Right cardiac atrium (tissue), 5 donors: ENCODE results near the gene GPD1L. TPM values are rescaled to one million over a fixed set of nuclear protein-coding genes. Genes with fewer than 3 reads are reported as not detected.
"Not testable (repeated sequence)": the region's sequence is repeated elsewhere in the genome, so short reads cannot be mapped to it uniquely, and the experiment has no call there.

Experiments used
- ATAC-seq, 2 donors: fragments of 200-7000 bp; cut with Tn5 transposase; one replicate each; pipeline versions ENCODE4 v1.8.0 to v1.9.1; 2020; ENCODE audit warnings: moderate library complexity in 2 of 2, mild to moderate bottlenecking in 1 of 2
- DNase-seq, 3 donors: peaks; one replicate each; pipeline ENCODE4 v3.0.0-alpha.2; 2020
- H3K27ac ChIP-seq: one replicate; pipeline ENCODE4 v1.5.1; 2013; ENCODE audit warnings: mild to moderate bottlenecking, low read length, control low read depth, moderate library complexity
- H3K27me3 ChIP-seq: one replicate; pipeline ENCODE4 v1.6.1; 2013; ENCODE audit not compliant: control insufficient read depth, insufficient read depth
- H3K4me1 ChIP-seq: one replicate; pipeline ENCODE4 v1.6.1; 2013; ENCODE audit warnings: low read length; ENCODE audit not compliant: control insufficient read depth, insufficient read depth
- H3K4me3 ChIP-seq: one replicate; pipeline ENCODE4 v1.5.1; 2013; ENCODE audit warnings: low read length, control low read depth
- H3K9me3 ChIP-seq: one replicate; pipeline ENCODE4 v1.6.1; 2013; ENCODE audit warnings: low read length; ENCODE audit not compliant: control insufficient read depth
- WGBS: extraction: QIAGEN DNeasy Blood & Tissue Kit; methylation state at CpG from one replicate; pipeline ENCODE4 v1.1.7; 2013; 5-methylcytosine and 5-hydroxymethylcytosine counted together
- intact Hi-C, 4 donors: fragments of 100-400 bp; cut with DNase I; formaldehyde crosslinking; loops; one replicate each; pipeline versions ENCODE4 v1.11.0 to v1.14.0; 2022 to 2023
- polyA plus RNA-seq: library from polyadenylated mRNA; stranded (reverse); fragments of 200-250 nt; gene quantifications from one replicate; pipeline ENCODE4 v1.2.3, GENCODE V29; 2013
- total RNA-seq, 4 donors: library from RNA; stranded (reverse); fragmentation: NEBNext Ultra II Directional; extraction: Animal tissue kit (Norgen Biotek cat#: 25700); gene quantifications; one replicate each; pipeline ENCODE4 v1.2.1, GENCODE V29; 2021
- donor health status: healthy with polysubstance abuse.
- donor health status: DM: no; HTN: yes; CAD: no.
- donor health status: DM: no; HTN: no; CAD: no.
- donor health status: DM: no; HTN: yes; CAD: no; lungs with severe emphysema.
- donor health status: DM: yes; HTN: yes; CAD: no.

Gene GPD1L
- total and polyA plus RNA-seq, 5 donors, result 139 to 364 (median 319) TPM

GRCh38 chr3:32181365-32181764, 74.9 kb downstream of the GPD1L start:
- Histone ChIP-seq H3K27ac (no peak overlapping the region), H3K4me3 (no peak overlapping the region), H3K4me1 (peaks cover 4% of the 10 kb centered on the region), H3K27me3 (no peaks in the 10 kb centered on the region), H3K9me3 (no peaks in the 10 kb centered on the region)
- DNase-seq (no peak), ATAC-seq (no peak)
- intact Hi-C loops, result loop anchor here in 1 of 4 donors (10.0 kb wide), 1 partner anchor 163 kb away; no protein-coding TSS in a partner anchor
- 93% methylated on average over 7 of the region's 7 CpGs for WGBS

GRCh38 chr3:32181796-32182195, 75.4 kb downstream of the GPD1L start:
- ATAC-seq, result no peak
- WGBS, result 93% methylated on average over 6 of the region's 6 CpGs
- intact Hi-C loops, result loop anchor here in 1 of 4 donors (10.0 kb wide), 1 partner anchor 163 kb away; no protein-coding TSS in a partner anchor

GRCh38 chr3:32184187-32184730, 77.8 kb downstream of the GPD1L start:
- H3K27me3 ChIP-seq, result no peaks in the 10 kb centered on the region
- WGBS, result 77% methylated on average over 3 of the region's 3 CpGs
- H3K9me3 ChIP-seq, result no peaks in the 10 kb centered on the region
- DNase-seq (no peak), ATAC-seq (no peak)
- H3K4me3 ChIP-seq, result no peak overlapping the region
- intact Hi-C loops, result loop anchor here in 1 of 4 donors (10.0 kb wide), 1 partner anchor 161 kb away; no protein-coding TSS in a partner anchor
- H3K4me1 ChIP-seq, result peaks cover 1% of the 10 kb centered on the region
- H3K27ac ChIP-seq, result no peak overlapping the region

More at GRCh38 chr3:32181796-32182195, 75.4 kb downstream of the GPD1L start:
- Histone ChIP-seq H3K27ac (no peak overlapping the region), H3K9me3 (no peaks in the 10 kb centered on the region), H3K4me1 (peaks cover 4% of the 10 kb centered on the region), H3K4me3 (no peak overlapping the region), H3K27me3 (no peaks in the 10 kb centered on the region)
- DNase-seq, result no peak

GRCh38 chr3:32186097-32186496, 79.7 kb downstream of the GPD1L start:
- Histone ChIP-seq H3K27ac (no peak overlapping the region), H3K4me3 (no peak overlapping the region), H3K27me3 (no peaks in the 10 kb centered on the region), H3K9me3 (no peaks in the 10 kb centered on the region), H3K4me1 (peaks cover 3% of the 10 kb centered on the region)
- ATAC-seq (no peak), DNase-seq (no peak)
- WGBS, result 77% methylated on average over 4 of the region's 4 CpGs
- intact Hi-C loops, result loop anchor here in 1 of 4 donors (10.0 kb wide), 1 partner anchor 159 kb away; no protein-coding TSS in a partner anchor

- Histone ChIP-seq H3K27ac (no peak overlapping the region), H3K4me1 (peaks cover 3% of the 10 kb centered on the region), H3K27me3 (no peaks in the 10 kb centered on the region), H3K4me3 (no peak overlapping the region), H3K9me3 (no peaks in the 10 kb centered on the region)
- DNase-seq (no peak), ATAC-seq (no peak)
- intact Hi-C loops, result loop anchor here in 1 of 4 donors (10.0 kb wide), 1 partner anchor 158 kb away; no protein-coding TSS in a partner anchor
- 88% methylated on average over 2 of the region's 2 CpGs for WGBS
Measured at GRCh38 chr3:32186876-32187275, 80.5 kb downstream of the GPD1L start.

GRCh38 chr3:32189693-32190092, 83.3 kb downstream of the GPD1L start:
- no peak for DNase-seq
- peaks cover 3% of the 10 kb centered on the region for H3K4me1 ChIP-seq
- WGBS, result 61% methylated on average over 3 of the region's 3 CpGs
- H3K9me3 ChIP-seq, result no peaks in the 10 kb centered on the region
- no peak for ATAC-seq
- intact Hi-C loops, result loop anchor here in 1 of 4 donors (10.0 kb wide), 1 partner anchor 155 kb away; no protein-coding TSS in a partner anchor
- no peak overlapping the region for H3K4me3 ChIP-seq
- no peaks in the 10 kb centered on the region for H3K27me3 ChIP-seq
- no peak overlapping the region for H3K27ac ChIP-seq

GRCh38 chr3:32190556-32190955, 84.1 kb downstream of the GPD1L start:
- ATAC-seq, H3K27ac ChIP-seq, DNase-seq, H3K27me3 ChIP-seq, H3K4me1 ChIP-seq, intact Hi-C loops, H3K4me3 ChIP-seq, H3K9me3 ChIP-seq: not testable (repeated sequence)
- WGBS, result 73% methylated on average over 6 of the region's 6 CpGs

GRCh38 chr3:32193101-32193500, 86.7 kb downstream of the GPD1L start:
- no peak overlapping the region for H3K4me3 ChIP-seq
- H3K27me3 ChIP-seq, result no peaks in the 10 kb centered on the region
- intact Hi-C loops, result no loop called here
- H3K4me1 ChIP-seq, result peaks cover 3% of the 10 kb centered on the region
- DNase-seq, result no peak
- no peak for ATAC-seq
- no peaks in the 10 kb centered on the region for H3K9me3 ChIP-seq
- no peak overlapping the region for H3K27ac ChIP-seq

GRCh38 chr3:32194653-32195052, 88.2 kb downstream of the GPD1L start:
- H3K27ac ChIP-seq, result peak overlapping the region; percentile 71
- peaks cover 9% of the 10 kb centered on the region for H3K4me1 ChIP-seq
- ATAC-seq, result no peak
- intact Hi-C loops, result no loop called here
- H3K4me3 ChIP-seq, result no peak overlapping the region
- H3K27me3 ChIP-seq, result no peaks in the 10 kb centered on the region
- WGBS, result 85% methylated on average over 1 of the region's 1 CpG
- no peak for DNase-seq
- H3K9me3 ChIP-seq, result no peaks in the 10 kb centered on the region

GRCh38 chr3:32195995-32196540, 89.6 kb downstream of the GPD1L start:
- 88% methylated on average over 4 of the region's 4 CpGs for WGBS
- intact Hi-C loops, result no loop called here
- peaks cover 16% of the 10 kb centered on the region for H3K4me1 ChIP-seq

GRCh38 chr3:32197991-32198390, 91.6 kb downstream of the GPD1L start:
- H3K4me1 ChIP-seq, result peaks cover 19% of the 10 kb centered on the region
- intact Hi-C loops, result no loop called here
- H3K4me3 ChIP-seq, result no peak overlapping the region
- H3K27ac ChIP-seq, result no peak overlapping the region
- no peaks in the 10 kb centered on the region for H3K9me3 ChIP-seq
- no peak for ATAC-seq
- DNase-seq, result no peak
- H3K27me3 ChIP-seq, result no peaks in the 10 kb centered on the region
- 93% methylated on average over 1 of the region's 1 CpG for WGBS

More at GRCh38 chr3:32195995-32196540, 89.6 kb downstream of the GPD1L start:
- Histone ChIP-seq H3K9me3 (no peaks in the 10 kb centered on the region), H3K4me3 (no peak overlapping the region), H3K27ac (no peak overlapping the region), H3K27me3 (no peaks in the 10 kb centered on the region)
- no peak for ATAC-seq
- DNase-seq, result no peak
